B cell (primary cell): Measurements from ENCODE around the gene RAD51B. TPM values are rescaled to one million over a fixed set of nuclear protein-coding genes. Genes with fewer than 3 reads are reported as not detected.

ENCODE experiments used
- ATAC-seq: fragments of 200-7000 bp; cut with Tn5 transposase; one replicate; pipeline ENCODE4 v1.10.0; 2021; ENCODE audit warnings: low read depth, mild to moderate bottlenecking, moderate number of reproducible peaks, moderate library complexity
- CTCF ChIA-PET: fragments of 350-600 bp; sonication (Branson Sonifier 250); formaldehyde crosslinking; loops from one replicate; lab custom pipeline; 2021; ENCODE audit warnings: antibody characterized with exemption, inconsistent platforms; lab: Charles Lee
- POLR2A ChIA-PET: fragments of 350-600 bp; sonication (Branson Sonifier 250); formaldehyde crosslinking; loops from one replicate; lab custom pipeline; 2021; ENCODE audit warnings: antibody characterized with exemption; lab: Charles Lee
- DNase-seq: peaks from one replicate; pipeline ENCODE4 v3.0.0; 2013
- H2AFZ ChIP-seq: 2 replicates; pipeline ENCODE4 v1.6.1; 2012; ENCODE audit warnings: mild to moderate bottlenecking, low read depth, low read length; ENCODE audit not compliant: insufficient read depth, poor library complexity, severe bottlenecking
- H3K27ac ChIP-seq, 2 donors: 1 replicate in 1 of 2; 2 replicates in 1 of 2; pipeline ENCODE4 v1.5.1; 2012 to 2013; ENCODE audit warnings: low read length in 2 of 2, mild to moderate bottlenecking in 2 of 2, moderate library complexity in 1 of 2
- H3K27me3 ChIP-seq, 4 experiments: fragments of 200-600 bp in 1 of 4; sonication (generic) in 1 of 4; replicated peaks in 1 of 4; 1 replicate in 2 of 4; 2 replicates in 2 of 4; pipeline versions ENCODE4 v1.6.1 to v1.7.0; 2013 to 2016; ENCODE audit warnings: low read length in 3 of 4, mild to moderate bottlenecking in 2 of 4, mixed read lengths in 1 of 4, moderate library complexity in 1 of 4; ENCODE audit not compliant: insufficient read depth in 4 of 4, control insufficient read depth in 3 of 4; ENCODE audit errors: control extremely low read depth in 1 of 4
- H3K36me3 ChIP-seq, 2 experiments: replicated peaks in 1 of 2; 1 replicate in 1 of 2; 2 replicates in 1 of 2; pipeline versions ENCODE4 v1.6.1 to v1.7.1; 2013; ENCODE audit warnings: low read length in 1 of 2; ENCODE audit not compliant: insufficient read depth in 2 of 2, control insufficient read depth in 1 of 2; ENCODE audit errors: control extremely low read depth in 1 of 2, extremely low read depth in 1 of 2
- H3K4me1 ChIP-seq, 2 donors: fragments of 200-600 bp in 1 of 2; sonication (generic) in 1 of 2; 1 replicate in 1 of 2; 2 replicates in 1 of 2; pipeline versions ENCODE4 v1.5.1 to v1.6.1; 2013 to 2017; ENCODE audit warnings: low read length in 2 of 2; ENCODE audit not compliant: control insufficient read depth in 2 of 2, insufficient read depth in 2 of 2
- H3K4me2 ChIP-seq: replicated peaks from 2 replicates; pipeline ENCODE3; 2012; ENCODE audit warnings: mild to moderate bottlenecking, low read depth, low read length; ENCODE audit not compliant: poor library complexity, severe bottlenecking
- H3K4me3 ChIP-seq, 5 experiments: fragments of 200-600 bp in 1 of 5; sonication (generic) in 1 of 5; 1 replicate in 3 of 5; 2 replicates in 2 of 5; pipeline versions ENCODE4 v1.5.1 to v1.7.0; 2011 to 2016; ENCODE audit warnings: low read length in 4 of 5, mild to moderate bottlenecking in 4 of 5, low read depth in 2 of 5, control low read depth in 1 of 5, moderate library complexity in 1 of 5; ENCODE audit not compliant: insufficient read depth in 1 of 5; ENCODE audit errors: control extremely low read depth in 1 of 5, extremely low read depth in 1 of 5
- H3K79me2 ChIP-seq: fragments of 200-600 bp; sonication (generic); one replicate; pipeline ENCODE4 v1.6.0; 2016; ENCODE audit warnings: low read length; ENCODE audit not compliant: control insufficient read depth, insufficient read depth
- H3K9ac ChIP-seq: fragments of 200-600 bp; sonication (generic); 2 replicates; pipeline ENCODE4 v1.6.1; 2017; ENCODE audit warnings: mild to moderate bottlenecking, low read length, moderate library complexity
- H3K9me3 ChIP-seq, 3 donors: one replicate each; pipeline versions ENCODE4 v1.6.1 to v1.7.1; 2013; ENCODE audit warnings: low read length in 2 of 3; ENCODE audit not compliant: control insufficient read depth in 2 of 3, insufficient read depth in 1 of 3; ENCODE audit errors: control extremely low read depth in 1 of 3
- H4K20me1 ChIP-seq: 2 replicates; pipeline ENCODE4 v1.6.0; 2012; ENCODE audit warnings: mild to moderate bottlenecking, low read length; ENCODE audit not compliant: insufficient read depth, control insufficient read depth, poor library complexity, severe bottlenecking
- H3K27ac Mint-ChIP-seq: one replicate; pipeline ENCODE4 v1.8.0; 2021; ENCODE audit warnings: mixed read lengths
- H3K27me3 Mint-ChIP-seq: one replicate; pipeline ENCODE4 v1.8.0; 2021; ENCODE audit warnings: mixed read lengths
- H3K4me1 Mint-ChIP-seq: one replicate; pipeline ENCODE4 v1.8.0; 2021; ENCODE audit warnings: mixed read lengths
- H3K4me3 Mint-ChIP-seq: one replicate; pipeline ENCODE4 v1.8.0; 2021; ENCODE audit warnings: mixed read lengths
- H3K9me3 Mint-ChIP-seq: one replicate; pipeline ENCODE4 v1.8.0; 2022; ENCODE audit warnings: mixed read lengths; ENCODE audit not compliant: insufficient read depth
- EZH2 ChIP-seq: IDR thresholded peaks from 2 replicates; pipeline ENCODE4 v1.6.1; 2012; ENCODE audit warnings: borderline replicate concordance, low read depth, mild to moderate bottlenecking, moderate library complexity, low read length; ENCODE audit not compliant: insufficient read depth, poor library complexity, severe bottlenecking
- WGBS: methylation state at CpG from one replicate; pipeline ENCODE4 v1.1.5; 2013; ENCODE audit warnings: missing lambda C conversion rate; ENCODE audit not compliant: insufficient coverage; 5-methylcytosine and 5-hydroxymethylcytosine counted together
- intact Hi-C: fragments of 100-400 bp; cut with micrococcal nuclease; formaldehyde crosslinking; loops from one replicate; pipeline ENCODE4 v1.10.0; 2022
- polyA plus RNA-seq: library from polyadenylated mRNA; depleted of rRNA; stranded (reverse); fragments of >200 nt; gene quantifications from 2 replicates; pipeline ENCODE4 v1.2.3, GENCODE V29; 2012
- total RNA-seq, 2 donors: library from RNA; stranded (reverse); fragments of 120-200 nt in 1 of 2; gene quantifications; 1 replicate in 1 of 2; 2 replicates in 1 of 2; pipeline versions ENCODE4 v1.2.3 to v1.2.4, GENCODE V29; 2013 to 2022
- TF ChIP-seq, protein P1 (sequence below): fragments of 200-600 bp; IDR thresholded peaks from one replicate; pipeline ENCODE4 v1.8.0; 2022; ENCODE audit warnings: antibody characterized with exemption, mild to moderate bottlenecking

The RAD51B gene
- total and polyA plus RNA-seq, 2 donors (not counting 1 experiment from before 2014, with no cell fraction given), result 6.5 to 60.6 TPM

DNA sequence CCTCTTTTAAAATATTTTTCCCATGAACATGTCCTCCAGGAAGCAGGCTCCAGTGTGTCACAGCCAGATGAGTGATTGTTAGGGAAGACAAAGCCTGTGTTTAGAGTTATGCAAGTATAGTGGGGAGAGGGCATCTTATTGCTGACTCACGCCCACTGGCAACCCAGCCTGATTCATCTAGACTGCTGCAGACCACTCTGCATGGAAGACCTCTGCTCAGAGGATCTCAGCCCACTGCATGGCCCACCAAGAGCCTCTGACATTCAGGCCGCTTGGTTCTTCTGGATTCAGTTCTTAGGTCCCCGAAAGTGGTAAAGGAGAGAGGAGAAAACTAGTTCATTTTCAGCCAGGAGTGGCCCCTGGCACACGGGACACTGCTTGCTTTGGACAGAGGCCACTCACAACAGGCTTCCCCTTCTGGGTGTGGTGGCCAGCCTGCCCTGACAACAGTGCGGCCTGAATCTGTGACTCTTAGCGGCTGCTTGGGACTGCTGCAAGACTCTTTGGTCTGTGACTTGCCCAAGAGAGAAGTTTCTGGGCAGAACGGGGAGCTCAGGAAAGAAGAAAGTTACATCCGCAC, 707.0 kb downstream of the RAD51B start:
- ATAC-seq, result no peak
- ChIA-PET POLR2A (no interaction called here), CTCF (interaction anchor here (1.0 kb wide), 1 partner anchor 50 kb away, joined by 3 read pairs; no protein-coding TSS in a partner anchor)
- no peaks in the 10 kb centered on the region for H3K27me3 Mint-ChIP-seq
- intact Hi-C loops, result no loop called here
- H3K4me1 ChIP-seq, result peaks cover 25 to 29% of the 10 kb centered on the region in 2 donors
- H3K27me3 ChIP-seq, result no peaks in the 10 kb centered on the region
- no peak overlapping the region for H3K27ac ChIP-seq
- H3K79me2 ChIP-seq, result peaks cover 6% of the 10 kb centered on the region
- H4K20me1 ChIP-seq, result no peaks in the 10 kb centered on the region
- H3K9me3 ChIP-seq, result peaks cover 5 to 22% (median 13%) of the 10 kb centered on the region in 3 donors
- H3K4me1 Mint-ChIP-seq, result peaks cover 36% of the 10 kb centered on the region
- DNase-seq, result no peak
- no peak overlapping the region for H3K9ac ChIP-seq
- no peak overlapping the region for H3K4me3 Mint-ChIP-seq
- no peaks in the 10 kb centered on the region for H3K36me3 ChIP-seq
- no peak overlapping the region for H2AFZ ChIP-seq
- no peak overlapping the region for H3K27ac Mint-ChIP-seq
- no peak overlapping the region for H3K4me3 ChIP-seq
- 95% methylated on average over 6 of the region's 8 CpGs for WGBS
- no peak overlapping the region for H3K4me2 ChIP-seq
- H3K9me3 Mint-ChIP-seq, result peaks cover 3% of the 10 kb centered on the region
- TF ChIP-seq, protein P1, sequence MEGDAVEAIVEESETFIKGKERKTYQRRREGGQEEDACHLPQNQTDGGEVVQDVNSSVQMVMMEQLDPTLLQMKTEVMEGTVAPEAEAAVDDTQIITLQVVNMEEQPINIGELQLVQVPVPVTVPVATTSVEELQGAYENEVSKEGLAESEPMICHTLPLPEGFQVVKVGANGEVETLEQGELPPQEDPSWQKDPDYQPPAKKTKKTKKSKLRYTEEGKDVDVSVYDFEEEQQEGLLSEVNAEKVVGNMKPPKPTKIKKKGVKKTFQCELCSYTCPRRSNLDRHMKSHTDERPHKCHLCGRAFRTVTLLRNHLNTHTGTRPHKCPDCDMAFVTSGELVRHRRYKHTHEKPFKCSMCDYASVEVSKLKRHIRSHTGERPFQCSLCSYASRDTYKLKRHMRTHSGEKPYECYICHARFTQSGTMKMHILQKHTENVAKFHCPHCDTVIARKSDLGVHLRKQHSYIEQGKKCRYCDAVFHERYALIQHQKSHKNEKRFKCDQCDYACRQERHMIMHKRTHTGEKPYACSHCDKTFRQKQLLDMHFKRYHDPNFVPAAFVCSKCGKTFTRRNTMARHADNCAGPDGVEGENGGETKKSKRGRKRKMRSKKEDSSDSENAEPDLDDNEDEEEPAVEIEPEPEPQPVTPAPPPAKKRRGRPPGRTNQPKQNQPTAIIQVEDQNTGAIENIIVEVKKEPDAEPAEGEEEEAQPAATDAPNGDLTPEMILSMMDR, result no peak
- no peak for TF ChIP-seq EZH2

DNA sequence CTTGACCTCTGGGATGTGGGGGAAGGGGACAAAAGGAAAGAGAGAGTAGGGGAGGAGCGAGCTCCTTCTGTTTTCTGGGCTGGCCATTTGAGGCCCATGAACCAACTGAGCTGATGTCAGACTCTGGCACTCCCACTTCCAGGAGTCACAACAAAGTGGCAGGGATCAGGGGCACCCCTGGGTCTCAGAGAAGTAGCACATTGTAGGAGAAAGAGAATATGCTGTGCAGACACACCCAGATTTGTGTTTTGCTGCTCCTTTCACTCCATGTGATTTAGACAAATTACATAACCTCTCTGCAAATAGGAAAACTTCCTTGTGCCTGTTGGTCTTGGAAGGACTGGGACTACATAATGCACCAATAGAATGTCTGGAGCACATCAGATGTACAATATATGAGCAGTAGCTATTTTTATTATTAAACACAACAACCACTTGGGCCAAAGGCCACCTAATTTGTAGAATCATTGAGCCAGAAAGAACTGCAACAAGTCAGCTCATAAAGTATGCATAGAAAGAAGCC, 707.8 kb downstream of the RAD51B start:
- no peak overlapping the region for H3K27ac ChIP-seq
- no peaks in the 10 kb centered on the region for H3K27me3 ChIP-seq
- H3K27me3 Mint-ChIP-seq, result no peaks in the 10 kb centered on the region
- H3K4me1 ChIP-seq, result peaks cover 25 to 28% of the 10 kb centered on the region in 2 donors
- peaks cover 6% of the 10 kb centered on the region for H3K79me2 ChIP-seq
- peaks cover 3% of the 10 kb centered on the region for H3K9me3 Mint-ChIP-seq
- no peak for DNase-seq
- H3K4me3 ChIP-seq, result no peak overlapping the region
- peak overlapping the region; percentile 38 for H3K4me2 ChIP-seq
- no peak for ATAC-seq
- H3K9ac ChIP-seq, result no peak overlapping the region
- H4K20me1 ChIP-seq, result no peaks in the 10 kb centered on the region
- H3K27ac Mint-ChIP-seq, result peak overlapping the region; percentile 12
- intact Hi-C loops, result no loop called here
- no peak overlapping the region for H3K4me3 Mint-ChIP-seq
- peaks cover 28% of the 10 kb centered on the region for H3K4me1 Mint-ChIP-seq
- TF ChIP-seq EZH2, result no peak
- H2AFZ ChIP-seq, result no peak overlapping the region
- POLR2A ChIA-PET, result no interaction called here
- CTCF ChIA-PET, result interaction anchor here (1.0 kb wide), 1 partner anchor 51 kb away, joined by 3 read pairs; no protein-coding TSS in a partner anchor
- WGBS, result 82% methylated on average over 1 of the region's 1 CpG
- no peaks in the 10 kb centered on the region for H3K36me3 ChIP-seq
- H3K9me3 ChIP-seq, result peaks cover 6 to 28% (median 16%) of the 10 kb centered on the region in 3 donors
